Measurements from ENCODE around the gene AMOTL2. TPM values are rescaled to one million over a fixed set of nuclear protein-coding genes. Genes with fewer than 3 reads are reported as not detected.

AMOTL2 gene
- total and polyA plus RNA-seq, 10 of the 15 experiments (the other 5 are each of a cell fraction or from before 2014, with no cell fraction given): 0.20 to 0.33 TPM; not detected in 8

GRCh38 chr3:134377896-134378295 is 3.6 kb upstream of the AMOTL2 start (continued):
- TF ChIP-seq, protein P1, sequence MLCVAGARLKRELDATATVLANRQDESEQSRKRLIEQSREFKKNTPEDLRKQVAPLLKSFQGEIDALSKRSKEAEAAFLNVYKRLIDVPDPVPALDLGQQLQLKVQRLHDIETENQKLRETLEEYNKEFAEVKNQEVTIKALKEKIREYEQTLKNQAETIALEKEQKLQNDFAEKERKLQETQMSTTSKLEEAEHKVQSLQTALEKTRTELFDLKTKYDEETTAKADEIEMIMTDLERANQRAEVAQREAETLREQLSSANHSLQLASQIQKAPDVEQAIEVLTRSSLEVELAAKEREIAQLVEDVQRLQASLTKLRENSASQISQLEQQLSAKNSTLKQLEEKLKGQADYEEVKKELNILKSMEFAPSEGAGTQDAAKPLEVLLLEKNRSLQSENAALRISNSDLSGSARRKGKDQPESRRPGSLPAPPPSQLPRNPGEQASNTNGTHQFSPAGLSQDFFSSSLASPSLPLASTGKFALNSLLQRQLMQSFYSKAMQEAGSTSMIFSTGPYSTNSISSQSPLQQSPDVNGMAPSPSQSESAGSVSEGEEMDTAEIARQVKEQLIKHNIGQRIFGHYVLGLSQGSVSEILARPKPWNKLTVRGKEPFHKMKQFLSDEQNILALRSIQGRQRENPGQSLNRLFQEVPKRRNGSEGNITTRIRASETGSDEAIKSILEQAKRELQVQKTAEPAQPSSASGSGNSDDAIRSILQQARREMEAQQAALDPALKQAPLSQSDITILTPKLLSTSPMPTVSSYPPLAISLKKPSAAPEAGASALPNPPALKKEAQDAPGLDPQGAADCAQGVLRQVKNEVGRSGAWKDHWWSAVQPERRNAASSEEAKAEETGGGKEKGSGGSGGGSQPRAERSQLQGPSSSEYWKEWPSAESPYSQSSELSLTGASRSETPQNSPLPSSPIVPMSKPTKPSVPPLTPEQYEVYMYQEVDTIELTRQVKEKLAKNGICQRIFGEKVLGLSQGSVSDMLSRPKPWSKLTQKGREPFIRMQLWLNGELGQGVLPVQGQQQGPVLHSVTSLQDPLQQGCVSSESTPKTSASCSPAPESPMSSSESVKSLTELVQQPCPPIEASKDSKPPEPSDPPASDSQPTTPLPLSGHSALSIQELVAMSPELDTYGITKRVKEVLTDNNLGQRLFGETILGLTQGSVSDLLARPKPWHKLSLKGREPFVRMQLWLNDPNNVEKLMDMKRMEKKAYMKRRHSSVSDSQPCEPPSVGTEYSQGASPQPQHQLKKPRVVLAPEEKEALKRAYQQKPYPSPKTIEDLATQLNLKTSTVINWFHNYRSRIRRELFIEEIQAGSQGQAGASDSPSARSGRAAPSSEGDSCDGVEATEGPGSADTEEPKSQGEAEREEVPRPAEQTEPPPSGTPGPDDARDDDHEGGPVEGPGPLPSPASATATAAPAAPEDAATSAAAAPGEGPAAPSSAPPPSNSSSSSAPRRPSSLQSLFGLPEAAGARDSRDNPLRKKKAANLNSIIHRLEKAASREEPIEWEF (IDR thresholded peaks at IDR 0.05; ENCODE audit: insufficient replicate concordance, low read depth, low read length): no peak
- TF ChIP-seq USF2 (IDR thresholded peaks at IDR 0.05; ENCODE audit: borderline replicate concordance, low read depth, low read length) (no peak), ZNF687 (IDR thresholded peaks at IDR 0.05) (no peak), TCF12 (IDR thresholded peaks at IDR 0.05; ENCODE audit: low read depth, low read length) (no peak), TCF7 (IDR thresholded peaks at IDR 0.05; ENCODE audit: borderline replicate concordance) (no peak)
